ENCODE results near the gene ASB1.

DNA sequence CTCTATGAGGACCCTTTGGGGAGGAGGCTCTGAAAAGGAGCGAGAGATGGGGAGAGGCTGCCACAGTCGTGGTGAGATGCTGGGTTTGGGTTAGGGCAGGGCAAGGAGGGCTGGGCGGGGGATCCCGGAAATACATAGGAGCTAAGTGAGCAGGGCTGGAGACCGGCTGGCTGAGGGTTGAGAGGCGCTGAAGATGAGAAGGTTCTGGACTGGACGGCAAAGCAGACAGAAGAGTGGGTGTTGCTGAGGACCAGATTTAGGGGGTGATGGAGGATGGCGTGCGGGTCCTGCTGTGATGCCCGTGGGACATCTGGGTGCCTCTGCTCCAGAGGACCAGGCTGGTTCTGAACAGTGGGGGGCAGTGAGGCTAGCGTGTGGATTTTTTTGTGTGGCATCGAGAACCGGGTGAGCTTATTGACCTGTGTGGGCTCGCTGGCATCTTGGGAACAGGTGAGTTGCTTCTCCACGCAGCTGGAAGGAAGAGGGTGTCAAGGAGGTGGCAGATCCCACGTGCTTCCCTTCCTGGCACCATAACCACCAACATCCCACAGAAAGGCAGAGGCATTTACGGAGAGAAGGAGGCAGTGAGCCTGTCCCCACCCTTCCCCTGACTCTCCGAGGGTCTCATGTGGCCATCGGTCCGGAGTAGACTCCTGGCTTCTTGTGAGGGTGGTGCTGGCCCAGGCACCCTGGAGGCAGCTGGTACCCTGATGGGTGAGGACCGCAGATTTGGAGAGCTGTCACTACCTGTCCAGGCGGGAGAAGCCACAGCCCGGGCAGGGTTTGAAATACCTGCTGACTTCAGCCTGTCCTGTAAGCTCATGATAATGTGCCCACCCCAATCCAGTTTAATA, 70.3 kb downstream of the ASB1 start:
- TF ChIP-seq, protein P1, sequence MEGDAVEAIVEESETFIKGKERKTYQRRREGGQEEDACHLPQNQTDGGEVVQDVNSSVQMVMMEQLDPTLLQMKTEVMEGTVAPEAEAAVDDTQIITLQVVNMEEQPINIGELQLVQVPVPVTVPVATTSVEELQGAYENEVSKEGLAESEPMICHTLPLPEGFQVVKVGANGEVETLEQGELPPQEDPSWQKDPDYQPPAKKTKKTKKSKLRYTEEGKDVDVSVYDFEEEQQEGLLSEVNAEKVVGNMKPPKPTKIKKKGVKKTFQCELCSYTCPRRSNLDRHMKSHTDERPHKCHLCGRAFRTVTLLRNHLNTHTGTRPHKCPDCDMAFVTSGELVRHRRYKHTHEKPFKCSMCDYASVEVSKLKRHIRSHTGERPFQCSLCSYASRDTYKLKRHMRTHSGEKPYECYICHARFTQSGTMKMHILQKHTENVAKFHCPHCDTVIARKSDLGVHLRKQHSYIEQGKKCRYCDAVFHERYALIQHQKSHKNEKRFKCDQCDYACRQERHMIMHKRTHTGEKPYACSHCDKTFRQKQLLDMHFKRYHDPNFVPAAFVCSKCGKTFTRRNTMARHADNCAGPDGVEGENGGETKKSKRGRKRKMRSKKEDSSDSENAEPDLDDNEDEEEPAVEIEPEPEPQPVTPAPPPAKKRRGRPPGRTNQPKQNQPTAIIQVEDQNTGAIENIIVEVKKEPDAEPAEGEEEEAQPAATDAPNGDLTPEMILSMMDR (IDR thresholded peaks at IDR 0.05; ENCODE audit: low read length) = no peak
- TF ChIP-seq EZH2phosphoT487 (IDR thresholded peaks at IDR 0.05; ENCODE audit: low read length) = no peak

All from MM.1S (cell line).